Stimulated activated CD8-positive, alpha-beta memory T cell treated with anti-CD3 and anti-CD28 coated beads, Interleukin-7, amount 100 ng/mL, for 48 hours (primary cell): ENCODE data around the gene CC2D2B.
"Not testable (repeated sequence)": the region's sequence is repeated elsewhere in the genome, so short reads cannot be mapped to it uniquely, and the experiment has no call there.

Source experiments
- DNase-seq, 2 donors: peaks; one replicate each; pipeline ENCODE4 v3.0.0-alpha.2; 2020; ENCODE audit warnings: low read depth in 1 of 2; ENCODE audit errors: extremely low read depth in 1 of 2

Gene CC2D2B, protein sequence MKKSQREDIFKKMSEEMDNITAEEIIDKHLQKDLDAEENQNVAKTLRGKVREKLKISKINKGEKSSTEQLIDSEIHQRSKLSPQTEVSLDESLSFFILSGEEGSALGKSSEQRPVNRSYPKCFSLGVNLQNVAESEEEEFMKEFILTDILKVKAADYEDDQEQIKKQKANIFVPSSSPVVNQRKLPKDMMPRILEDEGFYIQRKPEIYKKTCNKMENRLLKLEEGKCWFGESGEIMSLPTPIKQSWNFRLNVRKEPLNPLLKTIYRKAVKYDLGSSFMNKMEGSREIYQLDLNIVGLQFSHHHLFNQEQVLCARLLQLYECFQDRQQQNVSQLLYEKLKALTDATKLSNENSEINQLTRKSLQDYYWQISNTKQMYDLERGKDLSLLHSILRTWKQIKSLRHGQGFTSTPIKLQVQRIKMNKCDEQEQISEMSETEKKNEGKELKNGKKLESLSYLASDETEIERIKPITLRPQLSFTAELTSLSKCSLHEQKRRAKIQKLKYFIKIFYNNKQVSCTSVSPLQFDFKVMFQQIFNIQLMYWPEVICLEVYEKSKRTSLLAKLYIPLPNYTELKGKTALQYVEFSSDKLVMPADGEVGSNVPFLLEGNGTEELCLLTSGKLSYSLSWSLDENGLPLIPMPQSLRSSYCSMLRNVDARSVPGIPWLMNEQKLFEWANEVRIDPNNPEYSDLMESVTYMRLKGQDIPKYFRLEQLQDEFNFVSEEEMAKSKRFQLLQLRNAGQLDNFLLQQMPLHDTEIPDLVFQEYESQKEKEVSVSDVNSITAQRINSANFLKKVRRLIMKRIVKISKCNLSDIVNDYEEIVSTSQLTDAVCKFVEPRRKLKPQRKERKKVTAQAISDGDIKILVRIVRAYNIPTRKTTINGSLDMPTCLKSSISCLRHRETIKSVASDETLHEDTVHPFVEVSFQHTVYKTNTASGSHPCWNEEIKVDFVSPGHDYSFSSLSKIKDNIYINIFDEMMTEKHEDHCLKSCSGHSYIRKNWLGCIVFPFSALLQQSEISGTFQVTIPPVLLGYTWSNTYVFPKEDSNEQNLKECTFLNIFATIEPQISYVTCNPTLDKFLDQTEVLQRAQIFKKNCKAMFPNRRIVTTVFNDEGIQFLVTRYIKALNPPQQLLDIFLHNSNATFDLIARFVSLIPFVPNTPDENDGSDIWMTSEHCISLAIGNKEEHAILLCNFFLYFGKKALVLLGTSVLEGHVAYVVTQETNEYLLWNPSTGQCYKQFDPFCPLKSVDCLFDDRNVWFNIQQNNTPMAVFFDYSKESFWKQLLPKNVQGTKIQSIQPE (N-terminal part only)

DNA sequence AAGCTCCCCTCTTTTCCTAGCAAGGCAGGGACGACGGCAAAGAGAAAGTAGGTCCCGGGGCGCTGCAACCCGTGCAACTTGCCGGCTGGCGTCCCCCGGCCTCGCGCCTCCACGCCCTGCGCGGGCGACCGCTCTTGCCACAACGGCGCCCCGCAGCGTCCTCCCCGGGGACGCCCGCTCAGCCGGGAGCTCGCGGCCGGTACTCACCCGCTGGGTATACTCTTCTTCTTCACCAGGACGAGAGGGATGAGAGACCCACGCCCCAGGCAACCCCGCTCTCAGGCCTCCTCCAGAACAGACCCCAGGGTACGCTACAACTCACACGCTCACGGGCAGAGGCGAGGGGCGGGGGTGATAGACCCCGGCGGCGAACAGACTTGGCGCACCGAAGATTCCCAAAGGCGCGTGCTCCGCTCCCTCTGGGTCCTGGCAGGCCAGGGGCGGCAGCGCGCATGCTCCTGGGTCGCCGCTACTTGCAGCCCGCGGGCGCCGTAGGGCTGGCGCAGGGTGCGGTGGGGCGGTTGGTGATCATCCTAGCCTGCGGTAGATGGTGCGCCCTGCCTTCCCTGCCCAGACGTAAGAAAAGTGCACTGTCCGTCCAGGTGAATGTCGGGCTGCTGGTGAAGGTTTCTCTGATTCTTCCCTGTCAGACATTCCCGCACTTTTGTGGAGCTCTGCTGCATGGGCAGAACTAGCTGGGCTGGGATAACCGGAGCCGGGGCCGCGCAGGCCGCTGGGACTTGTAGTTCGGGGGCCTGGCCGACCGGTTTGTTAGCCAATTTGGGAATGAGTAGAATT lies at the start of gene CC2D2B:
Gene CC2D2B, plus strand, starts transcription at position 520 of the 798 bp plus-strand sequence. CDS start 3,349 bp downstream, outside the sequence.
- peak; percentile 58 for DNase-seq

DNA sequence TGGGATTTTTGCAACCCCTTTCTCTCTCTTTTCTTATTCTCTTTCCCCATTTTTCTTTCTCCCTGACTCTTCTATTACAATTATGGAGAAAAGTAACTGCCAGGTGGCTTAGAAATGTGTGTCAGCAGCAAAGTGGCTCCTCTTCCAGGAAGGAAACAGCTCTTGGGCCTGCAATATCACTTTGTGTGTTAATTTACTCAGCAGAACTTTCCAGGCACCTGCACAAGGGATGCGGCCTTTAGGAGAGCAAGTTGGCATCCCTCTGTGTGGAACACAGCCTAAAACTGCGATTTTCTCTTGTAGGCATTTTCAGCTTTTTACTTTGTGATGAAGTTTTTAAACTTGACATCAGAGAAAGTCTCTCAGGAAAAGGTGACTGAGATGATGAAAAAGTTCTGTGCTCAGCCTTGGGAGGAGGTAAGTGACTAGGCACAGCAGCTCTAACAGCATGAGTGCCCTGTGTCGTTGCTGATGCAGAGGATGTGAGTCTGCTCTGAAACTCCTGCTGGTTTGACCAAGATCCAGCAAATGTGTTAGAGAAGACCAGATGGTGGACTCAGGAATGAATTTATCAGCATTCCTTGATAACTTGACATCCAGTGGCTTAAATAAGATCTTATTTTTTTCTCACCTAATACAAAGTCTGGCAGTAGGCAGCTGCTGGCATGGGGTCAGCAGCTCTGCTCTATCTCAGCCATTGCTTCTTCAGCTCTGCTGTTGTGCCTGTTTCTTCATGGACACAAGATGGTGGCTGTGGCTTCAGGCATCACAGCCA lies 47.4 kb upstream of the CC2D2B start:
- DNase-seq, result no peak

DNA sequence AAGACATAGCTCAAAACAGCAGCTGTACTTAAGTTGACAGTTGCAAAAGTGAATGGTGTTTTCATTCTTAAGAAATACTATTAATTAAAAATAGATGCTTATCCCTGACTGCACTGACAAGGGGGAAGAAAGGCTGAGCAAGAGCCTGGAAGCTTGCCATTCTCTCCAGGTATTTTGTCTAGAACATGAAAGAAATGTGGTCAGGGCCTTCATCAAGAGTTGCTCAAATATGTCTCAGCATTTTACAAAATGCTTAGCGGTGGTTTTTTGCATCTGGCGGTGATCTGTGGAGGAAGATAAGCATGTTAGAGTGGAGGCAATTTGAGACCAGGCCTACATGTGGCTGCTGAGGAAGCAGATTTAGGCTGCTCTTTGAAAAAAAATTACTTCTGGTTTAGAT lies 46.4 kb upstream of the CC2D2B start:
- DNase-seq, result no peak

DNA sequence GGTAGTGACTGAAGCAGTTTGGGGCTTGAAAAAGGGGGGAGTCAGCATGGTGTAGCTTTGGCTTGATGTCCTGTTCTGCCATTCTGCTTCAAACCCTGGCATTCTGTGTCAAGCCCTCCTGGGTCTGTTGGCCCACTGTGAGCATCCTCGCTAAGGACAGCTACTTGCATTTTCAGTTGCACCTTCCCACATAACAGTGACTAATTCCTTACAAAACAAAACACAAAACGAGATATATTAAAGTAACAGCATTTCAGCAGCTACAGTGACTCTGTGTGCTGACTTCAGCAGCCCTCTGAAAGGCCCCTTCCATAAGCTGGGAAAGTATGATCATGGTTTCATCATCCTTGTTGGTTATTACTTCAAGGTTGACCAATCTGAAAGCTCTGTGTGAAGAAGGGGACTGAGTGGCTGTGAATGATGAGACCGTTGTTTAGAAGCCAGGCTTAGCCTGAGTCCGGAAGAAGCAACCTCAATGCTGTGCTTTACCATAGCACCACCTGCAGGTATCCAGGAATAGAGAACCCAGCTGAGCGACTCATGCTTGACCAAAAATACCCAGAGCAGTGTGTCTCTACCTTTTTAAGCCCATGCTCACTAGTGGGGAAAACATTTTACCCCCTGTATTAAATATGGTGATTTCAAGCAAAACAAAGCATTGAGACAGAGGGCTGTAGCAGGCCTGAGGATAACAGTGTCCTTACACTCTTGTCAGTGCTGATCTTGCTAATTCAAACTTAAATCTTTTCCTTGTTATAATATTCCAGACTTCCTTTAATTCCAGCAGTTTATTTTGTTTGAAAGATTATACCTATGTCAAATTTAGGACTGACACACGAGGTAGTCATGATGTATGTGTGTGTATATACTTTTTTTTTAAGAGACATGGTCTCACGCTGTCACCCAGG lies 42.6 kb upstream of the CC2D2B start:
- DNase-seq, result peak in 1 of 2 donors; percentile 2

DNA sequence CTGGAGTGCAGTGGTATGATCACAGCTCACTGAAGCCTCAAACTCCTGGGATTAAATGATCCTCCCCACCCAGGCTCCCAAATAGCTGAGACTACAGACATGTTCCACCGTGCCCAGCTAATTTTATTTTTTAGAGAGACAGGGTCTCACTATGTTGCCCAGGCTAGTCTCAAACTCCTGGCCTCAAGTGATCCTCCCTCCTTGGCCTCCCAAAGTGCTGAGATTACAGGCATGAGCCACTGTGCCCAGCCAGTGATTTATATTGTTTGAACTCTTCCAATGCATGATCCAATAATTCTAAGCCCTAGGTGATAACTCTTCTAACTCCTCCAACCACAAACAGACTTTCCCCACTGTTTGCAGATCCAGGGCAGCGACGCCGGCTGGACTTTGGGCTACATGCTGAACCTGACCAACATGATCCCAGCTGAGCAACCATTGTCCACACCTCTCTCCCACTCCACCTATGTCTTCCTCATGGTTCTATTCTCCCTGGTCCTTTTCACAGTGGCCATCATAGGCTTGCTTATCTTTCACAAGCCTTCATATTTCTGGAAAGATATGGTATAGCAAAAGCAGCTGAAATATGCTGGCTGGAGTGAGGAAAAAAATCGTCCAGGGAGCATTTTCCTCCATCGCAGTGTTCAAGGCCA lies 41.8 kb upstream of the CC2D2B start:
- DNase-seq, result no peak

DNA sequence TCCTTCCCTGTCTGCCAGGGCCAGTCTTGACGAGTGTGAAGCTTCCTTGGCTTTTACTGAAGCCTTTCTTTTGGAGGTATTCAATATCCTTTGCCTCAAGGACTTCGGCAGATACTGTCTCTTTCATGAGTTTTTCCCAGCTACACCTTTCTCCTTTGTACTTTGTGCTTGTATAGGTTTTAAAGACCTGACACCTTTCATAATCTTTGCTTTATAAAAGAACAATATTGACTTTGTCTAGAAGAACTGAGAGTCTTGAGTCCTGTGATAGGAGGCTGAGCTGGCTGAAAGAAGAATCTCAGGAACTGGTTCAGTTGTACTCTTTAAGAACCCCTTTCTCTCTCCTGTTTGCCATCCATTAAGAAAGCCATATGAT lies 41.3 kb upstream of the CC2D2B start:
- DNase-seq, result no peak

DNA sequence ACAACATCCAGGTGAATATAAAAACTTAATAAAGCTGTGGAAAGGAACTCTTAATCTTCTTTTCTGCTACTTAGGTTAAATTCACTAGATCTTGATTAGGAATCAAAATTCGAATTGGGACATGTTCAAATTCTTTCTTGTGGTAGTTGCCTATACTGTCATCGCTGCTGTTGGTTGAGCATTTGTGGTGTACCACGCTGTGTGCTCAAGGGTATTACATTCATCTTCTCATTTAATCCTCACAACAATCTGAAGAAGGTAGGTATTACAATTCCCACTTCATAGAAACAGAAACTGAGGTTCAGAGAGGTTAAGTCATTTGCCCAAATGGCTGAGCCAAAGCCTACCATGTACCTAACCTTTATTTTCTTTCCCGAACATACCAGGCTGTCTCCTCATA lies 39.9 kb upstream of the CC2D2B start:
- no peak for DNase-seq

DNA sequence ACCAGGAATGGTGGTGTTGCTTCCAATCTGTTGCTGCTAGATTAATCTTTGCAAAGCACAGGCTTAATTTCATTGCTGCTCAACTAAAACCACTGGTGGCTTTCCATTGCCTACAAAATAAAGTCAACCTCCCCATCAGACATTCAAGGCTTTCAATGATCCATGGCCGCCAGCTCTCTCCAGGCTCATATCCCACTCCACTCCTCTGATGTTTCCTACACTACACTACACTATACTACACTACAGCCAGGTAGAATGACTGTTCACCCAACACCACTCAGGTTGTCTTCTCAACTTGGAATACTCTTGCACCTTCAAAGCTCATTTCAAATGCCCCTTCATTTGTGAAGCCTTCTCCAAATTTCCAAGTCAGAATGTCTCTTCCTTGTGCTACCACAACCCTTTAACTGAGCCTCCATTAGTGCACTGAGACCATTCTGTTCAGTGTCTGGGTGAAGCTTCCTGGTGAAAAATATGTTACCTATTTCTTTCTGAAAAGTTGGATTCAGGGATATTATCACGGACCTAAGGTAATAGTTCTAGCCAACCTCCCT lies 35.5 kb upstream of the CC2D2B start:
- no peak for DNase-seq

DNA sequence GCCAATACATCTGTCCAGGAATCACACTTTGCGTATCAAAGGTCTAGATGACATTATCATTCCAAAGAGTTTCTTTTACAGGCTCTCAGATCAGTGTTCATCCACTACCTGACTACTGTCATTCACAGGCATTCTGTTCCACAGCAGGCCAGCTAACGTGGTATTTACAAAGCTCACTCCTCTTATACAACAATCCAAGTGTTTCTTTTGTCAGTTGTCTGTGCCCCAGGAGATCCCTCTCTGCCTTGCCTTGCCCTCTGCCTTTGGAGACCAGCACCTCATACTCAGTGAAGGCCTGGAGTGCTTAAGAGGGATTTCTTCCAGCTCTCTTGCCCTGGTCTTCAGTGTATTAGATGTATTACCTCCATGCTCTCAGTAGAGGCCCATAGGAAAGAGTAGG lies 34.6 kb upstream of the CC2D2B start:
- DNase-seq, result no peak

DNA sequence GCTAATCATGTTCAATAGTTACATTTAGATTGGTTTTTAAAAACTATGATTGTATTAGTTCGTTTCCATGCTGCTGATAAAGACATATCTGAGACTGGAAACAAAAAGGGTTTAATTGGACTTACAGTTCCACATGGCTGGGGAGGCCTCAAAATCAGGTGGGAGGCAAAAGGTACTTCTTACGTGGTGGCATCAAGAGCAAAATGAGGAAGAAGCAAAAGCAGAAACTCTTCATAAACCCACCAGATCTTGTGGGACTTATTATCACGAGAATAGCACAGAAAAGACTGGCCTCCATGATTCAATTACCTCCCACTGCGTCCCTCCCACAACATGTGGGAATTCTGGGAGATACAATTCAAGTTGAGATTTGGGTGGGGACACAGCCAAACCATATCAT lies 34.1 kb upstream of the CC2D2B start:
- DNase-seq, result no peak

DNA sequence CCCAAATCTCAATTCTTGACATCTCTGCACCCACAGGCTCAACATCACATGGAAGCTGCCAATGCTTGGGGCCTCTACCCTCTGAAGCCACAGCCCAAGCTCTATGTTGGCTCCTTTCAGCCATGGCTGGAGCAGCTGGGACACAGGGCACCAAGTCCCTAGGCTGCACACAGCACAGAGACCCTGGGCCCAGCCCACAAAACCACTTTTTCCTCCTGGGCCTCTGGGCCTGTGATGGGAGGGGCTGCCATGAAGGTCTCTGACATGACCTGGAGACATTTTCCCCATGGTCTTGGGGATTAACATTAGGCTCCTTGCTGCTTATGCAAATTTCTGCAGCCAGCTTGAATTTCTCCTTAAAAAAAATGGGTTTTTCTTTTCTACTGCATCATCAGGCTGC lies 33.0 kb upstream of the CC2D2B start:
- DNase-seq, result not testable (repeated sequence)

DNA sequence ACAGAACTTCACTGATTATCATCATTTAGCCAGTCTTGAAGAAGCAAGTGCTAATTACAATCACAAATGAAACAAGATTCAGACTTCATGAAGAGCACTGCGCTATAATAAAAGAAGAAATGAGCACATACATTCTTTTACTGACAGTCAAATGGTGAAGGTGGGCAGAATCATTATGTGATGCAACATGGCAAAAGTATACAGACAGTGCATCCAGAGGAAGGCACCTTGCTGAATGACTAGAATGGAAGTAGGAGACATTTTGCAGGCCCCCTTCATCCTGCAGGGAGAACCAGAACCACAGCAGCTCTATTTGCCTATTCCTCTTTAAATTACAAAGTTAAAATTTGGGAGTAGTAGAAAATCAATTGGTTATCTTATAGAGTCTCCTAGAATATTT lies 31.0 kb upstream of the CC2D2B start:
- no peak for DNase-seq

DNA sequence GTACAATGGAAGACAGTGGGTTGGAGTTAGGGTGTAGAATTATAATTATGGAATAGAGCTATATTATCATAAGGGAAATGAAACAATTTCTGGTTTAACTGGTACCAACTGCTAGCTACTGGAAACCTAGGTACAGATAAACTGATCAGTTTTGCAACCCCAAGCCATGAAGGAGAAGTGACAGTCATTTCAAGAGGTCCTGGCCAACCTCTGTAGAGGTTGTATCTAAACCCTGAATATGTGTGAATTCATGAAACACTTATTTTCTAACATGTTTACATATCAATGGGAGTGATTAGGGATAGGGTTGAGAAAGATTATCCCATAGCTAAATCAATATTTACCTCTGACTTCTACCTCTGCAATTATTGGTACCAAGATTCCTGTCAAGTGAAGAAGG lies 29.9 kb upstream of the CC2D2B start:
- DNase-seq, result no peak

DNA sequence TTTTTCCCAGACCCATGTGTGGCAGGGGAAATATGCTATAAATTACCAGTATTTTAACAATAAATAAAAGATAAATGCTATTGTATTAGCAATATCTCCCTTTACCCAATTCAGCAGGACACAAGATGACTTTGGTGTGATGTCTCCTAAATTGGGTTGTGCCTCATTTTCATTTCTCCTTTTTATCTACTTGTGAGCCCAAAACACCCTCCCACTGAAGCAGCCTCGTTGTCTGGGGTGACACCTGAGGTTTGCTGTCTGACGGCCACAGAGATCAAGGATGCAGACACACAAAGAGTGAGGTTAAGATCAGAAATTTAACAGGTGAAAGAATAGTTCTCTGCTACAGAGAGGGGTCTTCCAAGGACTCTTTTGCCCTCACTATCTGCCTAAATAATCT lies 27.1 kb upstream of the CC2D2B start:
- DNase-seq, result no peak

DNA sequence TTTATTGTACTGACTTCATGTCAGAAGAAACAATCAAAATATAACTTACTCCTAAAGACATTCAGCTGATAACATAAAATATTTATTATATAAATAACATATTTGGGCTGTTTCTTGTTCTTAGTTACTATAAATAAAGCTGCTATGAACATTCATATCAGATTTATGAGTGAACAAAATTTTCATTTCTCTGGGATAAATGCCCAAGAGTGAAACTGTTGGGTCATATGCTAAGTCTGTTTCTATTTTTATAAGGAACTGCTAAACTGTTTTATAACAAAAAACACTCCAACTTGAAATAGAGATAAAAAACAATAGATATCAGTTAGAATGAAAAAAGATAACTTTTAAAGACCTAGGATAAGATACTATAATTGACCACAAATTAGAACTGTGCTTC lies 26.5 kb upstream of the CC2D2B start:
- DNase-seq, result no peak

DNA sequence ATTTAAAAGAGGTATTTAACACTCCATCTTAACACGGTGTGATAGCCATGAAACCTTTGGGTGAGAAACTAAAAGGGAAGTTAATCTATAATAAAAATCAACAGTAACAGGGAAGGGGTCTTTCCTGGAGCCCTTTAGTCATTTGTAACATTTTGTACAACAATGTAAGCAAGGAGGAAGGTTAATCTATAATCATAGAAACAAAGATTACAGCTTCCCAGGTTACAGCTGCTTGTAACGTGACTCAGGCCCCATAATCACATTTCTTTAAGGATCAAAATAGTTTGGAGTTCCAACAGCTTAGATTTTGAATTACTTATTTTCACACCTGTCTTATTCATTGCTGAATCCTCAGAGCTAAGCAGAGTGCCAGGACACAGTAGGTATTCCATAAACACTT lies 17.9 kb upstream of the CC2D2B start:
- DNase-seq, result no peak

DNA sequence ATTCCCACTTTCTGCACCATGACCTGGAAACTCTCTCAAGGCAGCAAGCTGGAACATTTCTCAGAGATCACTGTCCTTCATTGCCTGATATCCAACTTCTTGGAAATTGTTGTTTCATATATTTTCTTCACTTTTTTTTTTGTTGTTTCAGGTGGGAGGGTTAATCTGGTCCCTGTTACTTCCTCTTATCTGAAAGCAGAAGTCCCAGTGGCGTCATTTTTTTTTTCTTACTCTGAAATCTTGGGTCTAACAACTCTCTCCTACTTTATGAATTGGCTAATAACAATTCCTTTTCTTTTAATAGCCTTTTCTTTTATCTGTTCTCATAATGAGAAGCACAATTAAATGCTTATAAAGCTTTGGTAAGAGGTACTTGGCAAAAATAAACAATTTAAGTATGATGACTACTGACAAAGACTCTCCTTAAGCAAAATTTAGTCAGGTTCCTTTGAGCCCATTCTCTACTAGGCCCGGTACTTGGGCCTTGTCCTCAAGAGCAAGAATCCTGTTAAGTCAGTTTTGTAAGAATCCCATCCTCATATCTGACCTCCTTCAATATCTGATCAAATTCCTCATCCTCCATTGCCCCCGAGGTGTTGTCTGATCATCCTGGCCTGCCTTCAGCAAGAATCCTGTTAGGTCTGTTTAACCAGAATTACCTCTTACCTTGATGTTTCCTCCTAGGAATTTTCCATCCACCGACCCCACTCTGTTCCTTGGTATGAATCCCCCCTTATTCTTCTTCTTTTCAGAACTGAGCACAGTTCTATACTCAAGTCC lies 11.5 kb upstream of the CC2D2B start:
- DNase-seq, result no peak
